Measurements from ENCODE around the gene AP3B1.

AP3B1 gene

DNA sequence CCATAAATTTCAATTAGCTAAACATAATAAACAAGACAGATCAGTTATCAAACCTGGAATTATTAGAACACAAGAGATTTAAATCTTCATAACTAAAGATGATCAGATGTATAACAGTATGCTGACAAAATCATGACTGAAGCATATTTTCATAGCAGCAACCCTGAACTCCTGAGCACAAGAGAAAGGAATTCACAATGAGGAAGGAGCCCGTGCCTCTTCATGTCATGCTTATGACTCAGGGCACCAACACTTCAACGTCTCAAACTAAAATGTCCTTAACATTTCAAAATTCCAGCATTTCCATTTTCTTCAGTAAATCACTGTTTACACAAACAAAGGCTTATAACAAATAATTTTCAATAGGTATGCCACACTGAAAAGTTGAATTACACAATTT, 6.7 kb downstream of the AP3B1 start:
- no peak for DNase-seq

DNA sequence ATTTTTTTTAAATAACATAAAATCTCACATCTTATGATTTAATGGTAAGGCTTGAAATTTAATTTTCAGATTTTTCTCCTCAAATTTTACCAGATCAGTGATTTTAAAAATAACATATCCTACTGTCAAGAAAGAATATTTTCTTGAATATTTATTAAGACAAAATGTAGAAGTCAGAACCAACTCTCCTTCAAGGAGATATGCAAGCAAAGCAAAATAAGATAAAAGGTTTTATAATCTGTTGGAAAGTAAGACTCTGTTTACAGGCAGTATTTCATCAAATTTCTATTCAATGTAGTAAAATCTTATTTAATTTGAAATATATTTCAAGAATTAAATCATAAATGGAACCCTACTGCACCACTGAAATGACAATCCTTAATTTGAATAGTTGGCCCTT, 7.3 kb downstream of the AP3B1 start:
- no peak for DNase-seq

DNA sequence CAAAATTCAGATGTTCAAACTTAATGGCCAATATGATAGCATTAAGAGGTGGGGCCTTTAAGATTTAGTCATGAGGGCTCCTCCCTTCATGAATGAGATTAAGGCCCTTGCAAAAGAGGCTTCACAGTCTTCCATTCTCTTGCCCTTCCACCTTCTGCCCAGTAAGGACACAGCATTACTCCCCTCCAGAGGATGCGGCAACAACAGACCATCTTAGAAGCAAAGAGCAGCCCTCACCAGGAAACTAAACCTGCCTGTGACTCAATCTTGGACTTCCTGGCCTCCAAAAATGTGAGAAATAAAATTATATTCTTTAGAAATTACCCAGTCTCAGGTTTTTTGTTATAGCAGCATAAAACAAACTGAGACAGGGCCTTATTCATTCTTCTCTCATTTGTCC, 8.2 kb downstream of the AP3B1 start:
- DNase-seq, result peak; percentile 66

DNA sequence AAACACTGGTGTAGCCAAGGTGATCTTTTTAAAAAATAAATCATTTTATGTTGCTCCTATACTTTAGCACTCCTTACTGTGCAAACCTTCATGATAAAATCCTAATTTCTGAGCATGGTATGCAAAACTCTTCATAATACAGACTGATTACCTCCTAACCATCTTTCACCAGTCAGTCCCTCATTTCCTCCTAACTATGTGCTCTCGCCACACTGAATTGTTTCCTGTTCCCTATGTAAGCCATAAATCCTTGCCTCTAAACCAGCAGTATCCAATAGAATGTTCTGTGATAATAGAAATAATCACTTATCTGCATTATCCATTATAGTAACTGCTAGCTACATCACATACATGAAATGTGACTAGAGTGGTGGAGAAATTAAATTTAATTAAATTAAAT, 10.7 kb downstream of the AP3B1 start:
- no peak for DNase-seq

DNA sequence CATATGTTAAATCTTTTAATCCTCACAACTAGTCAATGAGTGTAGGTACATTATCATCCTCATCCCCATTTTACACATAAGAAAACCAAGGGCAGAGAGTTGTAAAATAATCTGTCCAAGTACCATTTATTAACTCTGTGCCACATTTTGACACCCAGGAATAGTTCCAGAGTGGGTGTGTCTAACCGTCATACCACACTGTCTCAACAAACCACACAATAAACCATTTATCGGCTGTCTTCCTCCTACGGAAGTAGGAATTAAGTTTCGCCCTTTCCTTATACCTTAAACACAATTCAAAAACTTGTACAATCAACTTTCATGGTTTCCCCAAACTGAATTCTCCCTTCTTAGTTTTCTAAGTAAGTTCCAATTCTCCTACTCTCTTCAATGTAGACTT, 11.4 kb downstream of the AP3B1 start:
- DNase-seq, result no peak

DNA sequence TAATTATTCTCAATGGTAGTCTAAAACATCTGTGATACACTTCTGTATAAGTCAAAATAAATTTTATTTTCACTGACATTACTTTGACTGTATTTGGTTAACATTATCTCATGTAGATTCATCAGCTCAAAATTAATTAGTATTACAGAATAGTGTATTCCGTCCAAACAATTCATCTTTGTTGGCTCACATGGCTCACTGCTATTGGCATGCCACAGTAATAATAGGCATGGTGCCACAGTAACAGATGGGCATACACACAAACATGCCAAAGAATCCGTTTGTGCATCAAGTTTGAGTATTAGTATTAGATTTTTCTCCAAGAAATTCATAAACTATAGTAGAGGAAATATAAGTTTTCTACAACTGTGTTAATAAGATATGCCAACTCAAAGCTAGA, 14.2 kb downstream of the AP3B1 start:
- DNase-seq, result no peak

DNA sequence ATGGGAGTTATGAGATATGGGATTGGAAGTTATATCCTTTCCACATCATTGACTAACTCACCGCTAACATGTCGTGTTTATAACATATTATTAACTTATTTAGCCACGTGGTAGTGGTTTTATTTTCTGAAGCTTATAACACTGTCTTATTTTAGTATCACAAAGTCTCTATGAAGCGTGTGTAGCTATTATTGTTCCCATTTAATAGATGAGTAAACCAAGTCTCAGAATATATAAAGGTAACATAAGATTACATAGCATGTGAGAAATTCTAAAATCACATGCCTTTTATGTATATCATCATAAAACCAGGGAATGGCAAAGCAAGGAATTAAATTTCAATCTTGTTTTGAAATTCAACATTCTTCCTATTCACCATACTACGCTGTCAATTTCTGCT, 15.3 kb downstream of the AP3B1 start:
- no peak for DNase-seq

DNA sequence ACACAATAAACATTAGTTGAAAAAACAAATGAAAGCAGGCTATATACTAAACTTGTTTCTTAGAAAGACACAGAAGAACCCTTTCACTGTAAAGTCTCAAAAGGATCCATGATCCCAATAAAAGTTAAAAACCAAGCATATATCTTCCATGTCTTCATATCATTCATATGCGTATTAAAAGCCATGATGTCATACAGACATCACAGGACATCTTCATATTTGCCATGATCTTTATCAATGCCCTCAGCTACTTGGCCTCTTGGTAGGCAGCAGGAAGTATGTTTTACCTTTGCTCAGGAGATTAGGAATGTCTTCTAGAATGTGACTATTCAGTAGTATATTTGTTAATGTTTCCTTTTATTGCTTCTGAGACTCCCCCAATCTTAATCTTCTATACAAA, 16.8 kb downstream of the AP3B1 start:
- no peak for DNase-seq

DNA sequence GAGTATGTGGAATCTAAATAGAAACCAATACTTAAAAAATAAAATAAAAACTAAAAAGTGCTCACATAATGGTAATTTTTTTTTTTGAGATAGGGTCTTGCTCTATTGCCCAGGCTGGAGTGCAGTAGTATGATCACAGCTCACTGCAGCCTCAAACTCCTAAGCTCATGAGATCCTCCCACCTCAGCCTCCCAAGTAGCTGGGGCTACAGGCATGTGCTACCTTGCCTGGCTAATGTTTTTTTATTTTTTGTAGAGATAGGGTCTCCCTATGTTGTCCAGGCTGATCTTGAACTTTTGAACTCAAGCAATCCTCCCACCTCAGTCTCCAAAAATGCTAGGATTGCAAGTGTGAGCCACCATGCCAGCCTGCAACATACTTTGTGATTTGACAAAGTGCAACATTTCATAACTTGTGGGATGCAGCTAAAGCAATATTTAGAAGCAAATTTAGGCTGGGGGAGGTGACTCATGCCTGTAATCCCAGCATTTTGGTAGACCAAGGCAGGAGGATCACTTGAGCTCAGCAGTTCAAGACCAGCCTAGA, 18.4 kb downstream of the AP3B1 start:
- no peak for DNase-seq

DNA sequence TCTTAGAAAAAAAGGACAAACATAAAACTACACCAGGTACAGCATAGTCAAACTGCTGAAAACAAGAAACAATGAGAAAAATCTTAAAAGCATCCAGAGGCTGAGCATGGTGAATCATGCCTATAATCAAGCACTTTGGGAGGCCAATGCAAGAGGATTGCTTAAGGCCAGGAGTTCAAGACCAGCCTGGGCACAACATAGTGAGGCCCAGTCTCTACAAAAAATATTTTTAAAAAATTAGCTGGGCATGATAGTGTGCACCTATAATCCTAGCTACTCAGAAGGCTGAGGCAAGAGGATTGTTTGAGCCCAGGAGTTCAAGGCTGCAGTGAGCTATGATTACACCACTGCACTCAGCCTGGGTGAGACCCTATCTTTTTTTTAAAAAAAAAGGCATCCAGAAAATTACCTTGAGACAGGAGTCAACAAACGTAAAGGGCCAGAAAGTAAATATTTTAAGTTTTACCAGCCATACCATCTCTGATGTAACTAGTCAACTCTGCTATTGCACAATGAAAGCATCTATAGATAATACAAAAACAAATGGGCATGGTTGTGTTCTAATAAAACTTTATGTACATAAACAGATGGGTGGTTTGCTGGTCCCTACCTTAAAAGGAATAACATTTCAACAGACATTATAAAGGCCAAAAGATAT, 19.8 kb downstream of the AP3B1 start:
- no peak for DNase-seq

DNA sequence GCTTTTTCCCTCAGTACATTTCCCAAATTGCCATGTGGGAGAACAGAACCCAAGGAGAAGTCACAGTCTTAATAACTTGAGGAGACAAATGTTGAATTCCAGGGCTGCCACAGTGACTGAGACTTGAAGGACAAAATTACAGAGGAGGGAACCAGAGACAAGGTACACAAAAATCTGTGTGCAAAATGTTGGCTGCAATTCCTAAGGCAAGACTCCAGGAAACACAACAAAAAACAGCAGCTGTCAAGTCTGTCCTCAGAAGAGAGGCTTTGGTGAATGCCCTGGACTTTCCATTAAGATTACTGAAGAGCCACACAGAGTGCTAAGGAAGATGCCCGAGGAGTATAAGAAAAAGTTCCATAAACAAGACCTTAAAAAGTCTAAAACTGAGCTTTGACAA, 21.1 kb downstream of the AP3B1 start:
- no peak for DNase-seq

DNA sequence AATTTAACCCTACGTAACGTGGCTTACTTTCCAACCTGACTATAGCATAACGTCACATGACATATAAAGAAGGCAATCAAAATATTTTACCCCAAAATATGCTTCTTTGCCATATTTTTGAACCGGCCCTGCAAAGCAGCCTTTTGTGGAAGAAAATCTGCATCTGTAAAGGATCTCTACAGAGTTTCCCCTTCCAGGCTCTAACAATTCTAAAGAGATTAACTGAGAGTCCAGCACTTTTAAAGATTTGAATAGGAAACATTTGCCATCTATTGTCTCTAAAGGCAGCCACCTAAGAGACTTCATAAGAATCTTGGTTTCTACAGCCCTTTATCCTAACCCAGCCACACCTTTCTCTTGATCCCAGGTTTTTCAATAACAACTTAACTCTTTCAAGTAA, 22.7 kb downstream of the AP3B1 start:
- no peak for DNase-seq

DNA sequence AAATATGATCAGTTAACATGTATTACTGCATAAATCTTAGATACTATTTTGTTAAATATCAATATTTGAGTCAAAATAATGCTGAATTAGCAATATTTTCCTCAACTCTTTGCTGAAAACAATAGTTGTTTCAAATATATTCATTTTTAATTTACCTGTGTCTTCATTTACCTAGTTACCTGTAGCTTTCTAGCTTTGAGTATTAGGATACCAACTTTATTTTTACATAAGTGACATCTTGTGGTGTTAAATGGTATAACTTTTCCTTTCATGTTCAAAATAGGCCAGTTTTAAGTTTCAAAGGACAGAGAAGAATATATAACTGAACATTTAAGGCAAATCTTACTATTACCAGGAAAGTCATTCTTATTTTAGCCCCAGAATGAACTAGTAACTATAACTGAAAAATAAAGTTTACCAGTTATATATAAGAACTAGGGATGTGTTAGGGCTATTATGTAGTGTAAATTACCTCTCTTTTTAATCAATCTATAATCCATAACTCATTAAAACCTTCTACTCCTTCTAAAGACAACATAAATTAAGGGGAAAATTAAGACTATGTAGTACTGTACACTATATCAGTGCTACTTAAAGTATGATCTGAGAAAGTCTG, 25.3 kb downstream of the AP3B1 start:
- no peak for DNase-seq

DNA sequence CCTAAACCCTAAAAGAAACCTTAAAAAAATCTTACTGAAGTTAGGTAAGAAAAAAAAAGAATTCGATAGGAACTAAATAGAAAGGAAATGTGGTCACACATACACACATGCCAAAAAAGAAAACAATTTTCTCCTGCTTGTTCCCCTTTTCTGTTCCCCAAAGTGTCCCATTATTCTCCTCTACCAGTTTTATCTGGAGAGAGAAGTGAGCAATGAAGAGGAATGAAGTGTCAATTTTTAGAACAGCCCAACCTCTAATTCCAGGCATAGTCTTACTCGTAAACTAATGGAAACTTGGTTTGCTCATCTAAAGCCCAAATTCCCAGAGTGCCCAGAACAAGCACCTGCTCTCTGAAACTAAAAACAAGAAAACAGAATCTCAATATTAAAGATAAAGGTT, 26.1 kb downstream of the AP3B1 start:
- no peak for DNase-seq

DNA sequence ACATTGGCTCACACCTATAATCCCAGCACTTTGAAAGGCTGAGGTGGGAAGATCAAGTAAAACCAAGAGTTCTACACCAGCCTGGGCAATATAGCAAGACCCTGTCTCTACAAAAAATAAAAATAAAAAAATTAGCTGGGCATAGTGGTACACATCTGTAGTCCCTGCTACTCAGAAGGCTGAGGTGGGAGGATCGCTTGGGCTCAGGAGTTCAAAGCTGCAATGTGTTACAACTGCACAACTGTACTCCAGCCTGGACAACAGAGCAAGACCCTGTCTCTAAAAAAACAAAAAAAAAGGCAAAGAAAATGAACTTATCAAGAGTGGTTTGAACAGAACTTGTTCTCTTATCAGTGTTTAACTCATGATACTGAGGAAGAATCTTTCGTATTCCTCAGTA, 29.3 kb downstream of the AP3B1 start:
- DNase-seq, result no peak

DNA sequence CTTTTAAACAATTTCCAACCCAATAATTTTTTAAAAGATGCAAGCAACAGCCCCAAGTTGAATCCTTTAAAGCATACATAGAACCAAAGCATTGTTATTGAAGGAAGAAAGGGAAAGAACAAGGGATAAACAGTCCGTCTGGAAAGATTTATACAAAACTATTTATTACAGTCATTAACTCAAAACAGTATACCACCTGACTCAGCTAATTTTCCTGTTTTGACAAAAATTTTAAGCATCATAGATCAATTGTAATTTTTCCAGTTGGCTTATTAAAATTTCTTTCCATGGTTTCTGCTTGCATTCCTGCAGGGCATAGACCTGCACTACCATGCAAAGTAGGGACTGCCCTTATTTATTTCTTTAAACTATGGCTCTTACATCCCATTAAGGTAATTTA, 29.9 kb downstream of the AP3B1 start:
- DNase-seq, result no peak

DNA sequence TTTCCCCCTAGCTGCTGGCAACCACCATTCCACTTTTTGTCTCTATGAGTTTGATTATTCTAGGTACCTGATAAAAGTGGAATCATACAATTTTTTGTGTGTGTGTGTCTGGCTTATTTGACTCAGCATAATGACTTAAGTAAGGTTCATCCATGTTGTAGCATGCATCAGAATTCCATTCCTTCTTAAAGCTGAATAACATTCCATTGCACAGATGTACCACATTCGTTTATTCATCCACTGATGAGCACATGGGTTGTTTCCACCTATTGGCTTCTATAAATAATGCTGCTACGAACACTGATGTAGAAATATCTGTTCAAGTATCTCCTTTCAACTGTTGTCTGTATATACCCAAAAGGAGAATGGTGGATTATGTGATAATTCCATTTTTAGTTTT, 33.7 kb downstream of the AP3B1 start:
- no peak for DNase-seq

DNA sequence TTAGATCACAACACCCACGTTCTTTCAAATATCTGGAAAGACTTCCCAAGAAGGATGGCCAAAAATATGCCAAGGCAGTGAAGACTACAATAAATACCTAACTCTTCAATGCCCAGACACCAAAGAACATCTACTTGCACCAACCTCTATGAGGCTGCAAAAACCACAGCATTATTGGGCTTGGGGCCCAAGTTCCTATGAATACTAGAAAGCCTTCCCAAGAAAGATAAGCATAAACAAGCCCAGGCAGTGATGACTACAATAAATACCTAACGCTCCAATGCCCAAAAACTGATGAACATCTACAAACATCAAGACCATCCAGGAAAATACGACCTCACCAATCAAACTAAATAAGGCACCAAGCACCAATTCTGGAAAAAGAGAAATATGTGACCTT, 41.3 kb downstream of the AP3B1 start:
- DNase-seq, result no peak

DNA sequence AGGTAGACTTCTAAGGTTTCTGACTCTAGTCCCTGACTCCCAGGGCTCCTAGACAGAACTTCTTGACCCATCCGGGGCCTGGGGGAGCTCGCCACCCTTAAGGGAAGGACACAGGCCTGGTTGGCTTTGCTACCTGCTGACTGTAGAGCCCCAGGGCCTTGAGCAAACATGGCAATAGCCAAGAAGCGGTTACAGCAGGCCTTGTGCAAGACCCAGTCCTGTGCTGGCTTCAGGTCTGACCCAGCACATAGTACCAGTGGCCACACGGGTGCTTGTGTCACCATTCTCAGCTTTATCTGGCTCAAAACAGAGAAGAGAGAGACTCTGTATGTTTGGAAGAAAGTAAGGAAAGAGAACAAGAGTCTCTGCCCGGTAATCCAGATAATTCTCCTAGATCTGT, 41.8 kb downstream of the AP3B1 start:
- DNase-seq, result no peak

DNA sequence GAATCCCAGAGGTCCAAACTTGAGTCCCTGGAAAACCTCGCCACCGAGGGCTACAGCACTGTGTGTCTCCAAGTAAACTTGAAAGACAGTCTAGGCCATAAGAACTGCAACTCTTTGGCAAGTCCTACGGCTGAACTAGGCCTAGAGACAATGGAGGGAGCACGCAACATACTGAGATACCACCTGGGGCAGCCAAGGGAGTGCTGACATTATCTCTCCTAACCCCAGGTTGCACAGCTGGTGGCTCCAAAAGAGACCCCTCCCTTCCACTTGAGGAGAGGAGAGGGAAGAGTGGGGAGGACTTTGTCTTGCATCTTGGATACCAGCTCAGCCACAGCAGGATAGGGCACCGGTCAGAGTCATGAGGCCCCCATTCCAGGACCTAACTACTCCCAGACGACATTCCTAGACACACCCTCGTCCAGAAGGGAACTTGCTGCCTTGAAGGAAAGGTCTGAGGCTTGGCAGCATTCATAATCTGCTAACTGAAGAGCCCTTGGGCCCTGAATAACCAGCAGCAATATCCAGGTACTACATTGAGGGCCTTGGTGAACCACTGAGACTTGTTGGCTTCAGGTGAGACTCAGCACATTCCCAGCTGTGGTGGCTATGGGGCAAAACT, 42.7 kb downstream of the AP3B1 start:
- no peak for DNase-seq

DNA sequence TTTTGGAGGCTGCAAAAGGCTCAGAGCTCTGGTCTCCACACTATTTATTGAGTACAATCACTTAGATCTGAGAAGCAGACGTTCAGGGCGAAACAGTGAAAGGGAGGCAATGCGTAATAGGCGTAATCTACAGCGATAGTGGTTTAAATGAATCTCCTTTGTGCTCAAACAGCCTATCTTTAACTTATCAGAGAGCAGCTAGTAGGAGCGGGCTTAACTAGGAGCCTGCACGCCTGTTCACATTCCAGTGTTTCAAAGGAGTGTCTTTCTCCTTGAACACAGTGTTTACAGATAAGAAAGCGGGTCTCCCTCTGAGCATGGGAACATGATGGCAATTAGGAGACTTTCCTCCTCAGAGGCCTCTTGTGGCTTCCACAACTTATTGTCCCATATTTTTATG, 49.4 kb downstream of the AP3B1 start:
- no peak for DNase-seq

DNA sequence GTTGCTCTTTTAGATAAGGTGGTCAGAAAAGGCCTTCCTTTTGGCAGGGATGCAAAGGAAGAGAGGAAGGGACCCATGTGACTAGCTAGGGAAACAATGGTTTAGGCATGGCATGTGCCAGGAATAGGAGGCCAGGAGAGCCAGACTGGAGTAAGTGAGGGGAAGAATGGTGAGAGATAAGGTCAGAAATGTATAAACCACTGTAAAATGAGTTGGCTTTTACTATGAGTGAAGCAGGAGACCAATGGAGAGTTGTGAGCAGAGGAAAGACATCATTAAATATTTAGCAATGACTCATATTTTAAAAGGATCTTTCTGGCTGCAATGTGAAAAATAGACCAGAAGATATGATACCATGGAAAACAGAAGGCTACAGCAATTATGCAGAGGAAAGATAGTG, 50.9 kb downstream of the AP3B1 start:
- no peak for DNase-seq

DNA sequence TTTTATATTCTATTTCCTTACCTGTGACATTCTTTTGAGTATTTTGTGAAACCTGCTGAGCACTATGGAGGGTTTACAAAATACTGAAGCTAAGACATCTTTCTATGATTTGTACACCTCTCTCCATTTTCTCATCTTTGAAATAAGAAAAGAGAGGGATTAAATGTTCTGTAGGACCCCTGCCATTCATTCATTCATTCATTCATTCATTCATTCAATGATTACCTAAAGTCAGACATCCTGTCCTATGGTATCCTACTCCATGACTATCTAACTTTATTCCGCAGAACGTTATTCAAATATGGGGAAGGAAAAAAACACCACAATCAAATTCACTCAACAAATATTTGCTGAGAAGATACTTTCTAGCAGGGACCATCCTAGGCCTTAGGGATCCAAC, 51.4 kb downstream of the AP3B1 start:
- no peak for DNase-seq

DNA sequence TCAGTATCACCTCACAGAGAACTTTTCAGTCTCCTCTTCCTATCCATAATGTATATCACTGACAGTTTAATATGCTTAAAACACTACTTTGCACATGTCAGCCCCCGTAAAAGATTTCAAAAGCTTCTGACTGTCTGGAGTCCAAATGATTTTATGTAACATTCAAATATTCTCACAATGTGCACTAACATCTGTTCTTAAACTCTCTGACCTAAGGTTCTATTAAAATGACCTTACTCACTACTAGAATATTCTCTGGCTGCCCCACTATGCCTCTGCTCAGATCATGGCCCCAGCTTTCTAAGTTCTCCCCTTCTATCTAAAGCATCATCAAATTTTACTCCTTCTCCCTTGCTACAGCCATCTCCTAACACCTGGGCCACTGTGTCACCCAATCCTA, 52.5 kb downstream of the AP3B1 start:
- no peak for DNase-seq

DNA sequence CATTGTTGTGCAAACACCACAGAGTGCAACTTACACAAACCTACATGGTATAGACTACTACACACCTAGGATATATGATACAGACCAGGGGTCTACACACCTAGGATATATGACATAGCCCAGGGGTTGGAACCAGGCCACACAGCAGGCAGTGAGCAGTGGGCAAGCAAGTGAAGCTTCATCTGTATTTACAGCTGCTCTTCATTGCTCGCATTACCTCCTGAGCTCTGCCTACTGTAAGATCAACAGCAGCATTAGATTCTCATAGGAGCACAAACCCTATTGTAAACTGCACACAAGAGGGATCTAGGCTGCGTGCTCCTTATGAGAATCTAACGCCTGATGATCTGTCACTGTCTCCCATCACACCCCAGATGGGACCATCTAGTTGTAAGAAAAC, 56.6 kb downstream of the AP3B1 start:
- DNase-seq, result no peak
